GM12872 (cell line): ENCODE measurements around the gene PAM16.

Experiments used
- TF ChIP-seq, protein P1 (sequence below): IDR thresholded peaks from 3 replicates; pipeline ENCODE4 v1.5.1; 2011; ENCODE audit warnings: low read depth, mild to moderate bottlenecking, low read length, moderate library complexity; ENCODE audit not compliant: insufficient read depth

The PAM16 gene

DNA sequence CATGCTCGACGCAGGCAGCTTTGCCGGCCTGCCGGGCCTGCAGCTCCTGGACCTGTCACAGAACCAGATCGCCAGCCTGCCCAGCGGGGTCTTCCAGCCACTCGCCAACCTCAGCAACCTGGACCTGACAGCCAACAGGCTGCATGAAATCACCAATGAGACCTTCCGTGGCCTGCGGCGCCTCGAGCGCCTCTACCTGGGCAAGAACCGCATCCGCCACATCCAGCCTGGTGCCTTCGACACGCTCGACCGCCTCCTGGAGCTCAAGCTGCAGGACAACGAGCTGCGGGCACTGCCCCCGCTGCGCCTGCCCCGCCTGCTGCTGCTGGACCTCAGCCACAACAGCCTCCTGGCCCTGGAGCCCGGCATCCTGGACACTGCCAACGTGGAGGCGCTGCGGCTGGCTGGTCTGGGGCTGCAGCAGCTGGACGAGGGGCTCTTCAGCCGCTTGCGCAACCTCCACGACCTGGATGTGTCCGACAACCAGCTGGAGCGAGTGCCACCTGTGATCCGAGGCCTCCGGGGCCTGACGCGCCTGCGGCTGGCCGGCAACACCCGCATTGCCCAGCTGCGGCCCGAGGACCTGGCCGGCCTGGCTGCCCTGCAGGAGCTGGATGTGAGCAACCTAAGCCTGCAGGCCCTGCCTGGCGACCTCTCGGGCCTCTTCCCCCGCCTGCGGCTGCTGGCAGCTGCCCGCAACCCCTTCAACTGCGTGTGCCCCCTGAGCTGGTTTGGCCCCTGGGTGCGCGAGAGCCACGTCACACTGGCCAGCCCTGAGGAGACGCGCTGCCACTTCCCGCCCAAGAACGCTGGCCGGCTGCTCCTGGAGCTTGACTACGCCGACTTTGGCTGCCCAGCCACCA lies 30.2 kb upstream of the PAM16 start:
- TF ChIP-seq, protein P1, sequence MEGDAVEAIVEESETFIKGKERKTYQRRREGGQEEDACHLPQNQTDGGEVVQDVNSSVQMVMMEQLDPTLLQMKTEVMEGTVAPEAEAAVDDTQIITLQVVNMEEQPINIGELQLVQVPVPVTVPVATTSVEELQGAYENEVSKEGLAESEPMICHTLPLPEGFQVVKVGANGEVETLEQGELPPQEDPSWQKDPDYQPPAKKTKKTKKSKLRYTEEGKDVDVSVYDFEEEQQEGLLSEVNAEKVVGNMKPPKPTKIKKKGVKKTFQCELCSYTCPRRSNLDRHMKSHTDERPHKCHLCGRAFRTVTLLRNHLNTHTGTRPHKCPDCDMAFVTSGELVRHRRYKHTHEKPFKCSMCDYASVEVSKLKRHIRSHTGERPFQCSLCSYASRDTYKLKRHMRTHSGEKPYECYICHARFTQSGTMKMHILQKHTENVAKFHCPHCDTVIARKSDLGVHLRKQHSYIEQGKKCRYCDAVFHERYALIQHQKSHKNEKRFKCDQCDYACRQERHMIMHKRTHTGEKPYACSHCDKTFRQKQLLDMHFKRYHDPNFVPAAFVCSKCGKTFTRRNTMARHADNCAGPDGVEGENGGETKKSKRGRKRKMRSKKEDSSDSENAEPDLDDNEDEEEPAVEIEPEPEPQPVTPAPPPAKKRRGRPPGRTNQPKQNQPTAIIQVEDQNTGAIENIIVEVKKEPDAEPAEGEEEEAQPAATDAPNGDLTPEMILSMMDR = no peak

DNA sequence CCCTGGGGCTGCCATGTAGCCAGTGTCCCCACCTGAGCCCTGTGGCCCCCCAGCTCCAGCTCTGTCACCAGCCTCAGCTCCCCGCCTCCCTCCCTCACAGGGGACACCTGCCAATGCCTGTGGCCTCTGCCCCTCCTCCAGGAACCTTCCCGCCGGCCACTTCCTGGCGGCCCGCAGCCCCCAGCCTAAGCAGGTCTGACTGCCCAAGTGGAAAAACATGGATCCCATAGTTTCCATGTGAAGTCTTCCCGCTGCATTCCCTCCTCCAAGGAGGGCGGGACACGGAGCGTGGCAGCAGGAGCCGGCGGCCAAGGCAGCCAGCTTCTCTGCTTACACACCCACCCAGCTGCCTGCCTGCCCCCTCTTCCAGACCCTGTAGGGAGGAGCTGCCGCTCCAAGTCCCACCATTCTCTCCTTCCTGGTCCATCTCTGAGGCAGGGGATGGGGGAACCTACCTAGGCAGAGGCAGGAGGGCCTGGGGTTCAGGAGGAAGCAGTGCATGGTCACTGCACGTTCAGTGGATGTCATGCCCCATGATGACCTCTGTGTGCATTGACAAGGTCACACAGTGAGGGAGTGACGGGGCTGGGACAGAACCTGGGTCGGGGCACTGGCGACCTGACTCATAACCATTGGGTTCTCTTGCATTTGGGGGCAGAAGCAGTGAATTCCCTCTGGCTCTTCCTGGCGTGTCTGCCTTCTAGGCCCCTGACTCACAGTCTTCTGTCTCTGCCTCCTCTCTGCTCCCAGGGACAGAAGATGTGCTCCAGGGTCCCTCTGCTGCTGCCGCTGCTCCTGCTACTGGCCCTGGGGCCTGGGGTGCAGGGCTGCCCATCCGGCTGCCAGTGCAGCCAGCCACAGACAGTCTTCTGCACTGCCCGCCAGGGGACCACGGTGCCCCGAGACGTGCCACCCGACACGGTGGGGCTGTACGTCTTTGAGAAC lies 29.3 kb upstream of the PAM16 start:
- TF ChIP-seq, protein P1 = no peak

- TF ChIP-seq, protein P1 = no peak
These were observed 28.0 kb upstream of the PAM16 start for GRCh38 chr16:4378999-4379690.

DNA sequence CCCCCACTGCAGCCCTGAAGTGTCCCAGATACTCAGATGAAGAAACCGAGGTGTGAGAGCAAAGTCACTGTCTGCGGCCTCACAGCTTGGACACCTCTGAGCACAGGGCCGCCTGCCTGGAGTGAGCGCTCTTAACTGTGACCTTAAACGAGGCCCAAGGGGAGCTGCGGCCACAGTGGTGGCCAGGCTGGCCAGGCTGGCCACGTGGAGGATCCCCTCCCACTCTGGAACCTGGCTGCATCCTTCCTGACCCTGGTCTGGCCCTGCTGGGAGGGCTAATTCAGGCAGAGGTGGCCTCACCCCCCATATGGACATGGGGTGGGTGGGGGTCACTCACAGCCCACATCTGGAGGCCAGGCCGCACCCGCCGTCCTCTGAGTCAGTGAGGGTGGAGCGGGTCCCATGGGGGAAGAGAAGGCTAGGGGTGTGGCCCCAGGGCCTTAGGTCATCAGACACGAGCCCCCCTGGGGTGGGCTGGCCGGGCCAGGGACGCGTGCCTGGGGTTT lies 27.1 kb upstream of the PAM16 start:
- TF ChIP-seq, protein P1 = no peak

- TF ChIP-seq, protein P1 = peak; percentile 16; the same call in 1 of the 3 replicates
These were observed 26.5 kb upstream of the PAM16 start for GRCh38 chr16:4377573-4378154.

- TF ChIP-seq, protein P1 = no peak
These were observed 25.9 kb upstream of the PAM16 start for GRCh38 chr16:4376893-4377572.
